GM21529 (cell line): ENCODE measurements around the gene BAG5.
"Not testable (repeated sequence)": the region's sequence is repeated elsewhere in the genome, so short reads cannot be mapped to it uniquely, and the experiment has no call there.

Source experiments
- ATAC-seq: cut with Tn5 transposase; IDR thresholded peaks from one replicate; pipeline ENCODE4 v1.9.1; 2021; ENCODE audit not compliant: unreplicated experiment

Gene BAG5

GRCh38 chr14:103524002-103524935, 38.2 kb downstream of the BAG5 start:
- no peak for ATAC-seq

- ATAC-seq = no peak
Observed at GRCh38 chr14:103523575-103523954, 38.9 kb downstream of the BAG5 start.

GRCh38 chr14:103522649-103523574, 39.5 kb downstream of the BAG5 start, which contains the start of gene CKB:
Gene CKB, minus strand, starts transcription at chr14:103522830. Its CDS starts 337 bp downstream, at chr14:103522493.
- ATAC-seq = no peak

- no peak for ATAC-seq
Observed at GRCh38 chr14:103521951-103522563, 40.4 kb downstream of the BAG5 start.

- no peak for ATAC-seq
Observed at GRCh38 chr14:103521438-103521950, 41.0 kb downstream of the BAG5 start.

GRCh38 chr14:103520657-103521437, 41.6 kb downstream of the BAG5 start:
- ATAC-seq = no peak

GRCh38 chr14:103520269-103520656, 42.2 kb downstream of the BAG5 start:
- ATAC-seq = no peak

- ATAC-seq = no peak
Observed at GRCh38 chr14:103519837-103520212, 42.6 kb downstream of the BAG5 start.

- no peak for ATAC-seq
Observed at GRCh38 chr14:103519043-103519836, 43.2 kb downstream of the BAG5 start.

- no peak for ATAC-seq
Observed at GRCh38 chr14:103518422-103519042, 43.9 kb downstream of the BAG5 start.

GRCh38 chr14:103517721-103518421, 44.6 kb downstream of the BAG5 start:
- no peak for ATAC-seq

GRCh38 chr14:103517174-103517566, 45.3 kb downstream of the BAG5 start:
- ATAC-seq = no peak

- no peak for ATAC-seq
Observed at GRCh38 chr14:103516426-103517173, 45.9 kb downstream of the BAG5 start.

- ATAC-seq = no peak
Observed at GRCh38 chr14:103514596-103515421, 47.6 kb downstream of the BAG5 start.

GRCh38 chr14:103512701-103513611, 49.5 kb downstream of the BAG5 start:
- no peak for ATAC-seq

GRCh38 chr14:103512180-103512579, 50.3 kb downstream of the BAG5 start:
- ATAC-seq = not testable (repeated sequence)
